ENCODE data around the gene KIRREL1.

Gene KIRREL1

GRCh38 chr1:158035976-158036583 lies 42.6 kb downstream of the KIRREL1 start:
- DNase-seq (ENCODE audit: low read depth in 2 of 2): no peak

GRCh38 chr1:158037008-158037865 lies 43.8 kb downstream of the KIRREL1 start:
- no peak for DNase-seq (ENCODE audit: low read depth in 2 of 2)

DNA sequence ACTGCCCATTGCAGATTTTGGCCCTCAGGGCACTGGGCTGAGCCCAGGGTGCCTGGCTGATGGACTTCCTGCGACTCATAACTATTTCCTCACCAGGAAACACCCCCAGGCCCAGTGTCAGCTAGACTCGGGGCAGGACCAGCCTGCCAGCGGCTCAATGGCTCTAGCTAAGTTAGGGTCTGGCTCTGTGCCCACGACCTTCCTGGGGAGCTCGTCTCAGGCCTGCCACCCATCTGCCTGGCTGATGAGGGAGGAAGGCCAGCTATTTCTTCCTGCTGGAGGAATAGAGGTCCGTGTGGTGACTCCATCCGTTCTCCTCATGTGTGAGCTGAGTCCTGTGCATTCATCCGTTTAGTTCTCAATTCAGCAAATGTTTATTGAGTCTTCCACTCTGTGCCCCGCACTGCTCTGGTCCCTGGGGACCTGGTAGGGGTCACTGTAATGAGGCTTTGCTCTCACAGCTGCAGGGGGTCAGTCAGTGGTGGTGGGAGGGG lies 44.5 kb downstream of the KIRREL1 start:
- DNase-seq (ENCODE audit: low read depth in 2 of 2): no peak

GRCh38 chr1:158038793-158039192 lies 45.3 kb downstream of the KIRREL1 start:
- no peak for DNase-seq (ENCODE audit: low read depth in 2 of 2)

DNA sequence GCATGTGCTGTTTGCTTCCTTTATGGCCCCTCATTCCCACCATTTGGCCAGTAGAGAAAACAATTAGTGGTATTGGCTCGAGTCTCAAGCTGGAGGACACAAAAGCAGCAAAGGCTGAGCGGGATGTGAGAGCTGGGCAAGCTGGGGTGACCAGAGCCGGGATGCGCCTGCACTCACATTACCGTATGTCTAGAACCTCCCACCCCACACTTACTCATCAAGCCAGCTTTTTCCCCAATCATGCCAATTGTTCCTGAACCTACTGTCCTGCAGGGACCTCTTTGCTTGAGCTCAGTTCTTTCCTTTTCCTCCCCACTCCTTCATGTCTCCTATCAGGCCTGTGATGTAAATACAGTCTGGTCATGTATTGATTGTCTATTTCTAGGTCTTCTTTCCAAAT lies 45.9 kb downstream of the KIRREL1 start:
- no peak for DNase-seq (ENCODE audit: low read depth in 2 of 2)

GRCh38 chr1:158040323-158040722 lies 46.9 kb downstream of the KIRREL1 start:
- no peak for DNase-seq (ENCODE audit: low read depth in 2 of 2)

- DNase-seq (ENCODE audit: low read depth in 2 of 2): no peak
These were observed 49.8 kb downstream of the KIRREL1 start for GRCh38 chr1:158043232-158043631.

- no peak for DNase-seq (ENCODE audit: low read depth in 2 of 2)
These were observed 52.2 kb downstream of the KIRREL1 start for GRCh38 chr1:158045639-158046038.

- no peak for DNase-seq (ENCODE audit: low read depth in 2 of 2)
These were observed 53.5 kb downstream of the KIRREL1 start for GRCh38 chr1:158046715-158047510.

GRCh38 chr1:158048371-158049067 lies 55.1 kb downstream of the KIRREL1 start:
- DNase-seq (ENCODE audit: low read depth in 2 of 2): no peak

GRCh38 chr1:158049853-158050252 lies 56.4 kb downstream of the KIRREL1 start:
- no peak for DNase-seq (ENCODE audit: low read depth in 2 of 2)

GRCh38 chr1:158053276-158053675 lies 59.8 kb downstream of the KIRREL1 start:
- DNase-seq (ENCODE audit: low read depth in 2 of 2): no peak

- no peak for DNase-seq (ENCODE audit: low read depth in 2 of 2)
These were observed 61.3 kb downstream of the KIRREL1 start for GRCh38 chr1:158054721-158055120.

DNA sequence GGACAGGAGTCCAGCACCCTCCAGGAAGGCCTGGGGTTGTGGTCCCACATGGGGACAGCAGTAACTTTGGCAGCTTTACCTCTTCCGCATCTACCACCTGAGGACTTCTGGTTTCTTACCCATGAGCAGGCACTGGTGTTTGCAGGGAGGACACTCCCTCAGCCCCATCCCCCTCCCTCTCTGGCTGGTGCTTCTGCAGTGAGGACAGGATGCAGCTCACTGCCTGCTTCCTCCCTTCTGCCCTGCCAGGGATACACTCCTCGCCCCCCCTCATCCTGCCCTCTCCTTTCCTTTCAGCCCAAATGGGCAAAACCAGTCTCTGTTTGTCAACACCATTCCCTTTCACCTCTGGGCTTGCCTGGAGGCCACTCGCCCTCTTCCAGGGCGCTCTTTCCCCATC lies 62.4 kb downstream of the KIRREL1 start:
- no peak for DNase-seq (ENCODE audit: low read depth in 2 of 2)

DNA sequence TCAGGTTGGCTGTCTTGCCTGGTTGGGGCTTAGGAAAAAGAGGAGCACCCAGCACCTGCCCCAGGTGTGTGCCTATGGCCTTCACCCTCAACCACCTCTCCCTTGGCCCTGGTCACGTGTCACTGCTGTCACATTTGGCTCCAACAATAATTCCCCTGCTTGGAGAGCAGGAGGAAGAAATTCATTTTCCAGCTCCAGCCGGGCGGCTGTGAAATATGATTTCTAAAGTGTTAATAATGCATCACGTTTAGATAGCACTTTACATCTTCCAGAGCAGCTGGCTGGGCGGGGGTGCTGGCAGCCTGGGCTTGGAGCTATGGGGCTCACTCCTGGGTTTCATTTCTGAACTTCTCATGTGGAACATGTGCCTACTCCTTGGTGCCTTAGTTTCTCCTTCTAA lies 63.1 kb downstream of the KIRREL1 start:
- no peak for DNase-seq (ENCODE audit: low read depth in 2 of 2)

DNA sequence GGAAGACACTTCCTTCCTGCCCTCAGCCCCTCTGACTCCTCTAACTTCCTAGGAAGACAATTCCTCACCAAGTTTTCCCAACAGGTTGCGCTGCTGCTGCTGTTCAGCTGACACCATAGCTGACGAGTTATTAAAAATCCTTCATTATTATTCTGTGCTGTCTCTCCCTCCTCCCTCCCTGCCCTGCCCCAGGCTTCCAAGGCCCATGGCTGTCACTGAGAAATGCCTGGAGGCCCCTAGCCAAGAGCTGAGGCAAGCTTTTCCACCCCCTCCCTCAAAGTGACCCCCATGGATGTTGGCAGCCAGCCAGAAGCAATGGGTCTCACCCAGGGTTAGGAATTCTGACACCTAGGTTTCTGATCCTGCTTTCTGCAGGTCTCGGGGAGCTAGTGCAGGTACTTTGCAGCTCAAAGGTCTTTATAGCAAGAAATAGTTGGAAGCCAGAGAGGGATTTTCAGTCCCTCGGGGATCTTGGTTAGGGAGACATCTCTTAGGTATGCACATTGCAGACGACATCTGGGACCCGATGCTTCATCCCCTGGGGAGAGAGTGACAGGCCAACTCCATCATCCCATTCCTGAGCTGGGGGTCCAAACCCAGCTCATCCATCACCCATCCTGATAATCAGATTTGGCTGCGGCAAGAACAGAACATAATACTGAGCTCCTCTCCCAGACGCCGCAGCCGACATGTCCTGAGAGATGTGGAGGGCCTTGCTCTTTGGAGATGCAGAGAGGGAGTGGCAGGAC lies 65.0 kb downstream of the KIRREL1 start:
- no peak for DNase-seq (ENCODE audit: low read depth in 2 of 2)

DNA sequence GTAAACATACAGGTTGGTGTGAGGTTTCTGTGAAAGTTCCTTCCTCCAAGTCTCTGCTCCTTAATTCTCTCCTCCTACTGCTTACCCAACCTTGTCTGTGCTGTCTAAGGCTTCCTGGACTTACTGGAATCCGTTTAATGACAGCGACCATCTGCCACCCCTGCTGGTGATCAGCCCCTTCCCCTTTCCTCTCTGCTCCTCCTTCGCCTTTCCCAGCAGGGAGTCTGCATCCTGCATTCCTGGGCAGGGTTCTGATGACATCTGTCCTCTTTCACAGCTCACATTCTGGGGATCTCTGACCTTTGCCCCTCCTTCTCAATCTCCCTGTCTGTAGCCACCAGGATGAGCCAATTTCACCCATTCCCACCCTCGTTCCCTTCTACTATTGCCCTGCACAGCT lies 66.5 kb downstream of the KIRREL1 start:
- no peak for DNase-seq (ENCODE audit: low read depth in 2 of 2)

DNA sequence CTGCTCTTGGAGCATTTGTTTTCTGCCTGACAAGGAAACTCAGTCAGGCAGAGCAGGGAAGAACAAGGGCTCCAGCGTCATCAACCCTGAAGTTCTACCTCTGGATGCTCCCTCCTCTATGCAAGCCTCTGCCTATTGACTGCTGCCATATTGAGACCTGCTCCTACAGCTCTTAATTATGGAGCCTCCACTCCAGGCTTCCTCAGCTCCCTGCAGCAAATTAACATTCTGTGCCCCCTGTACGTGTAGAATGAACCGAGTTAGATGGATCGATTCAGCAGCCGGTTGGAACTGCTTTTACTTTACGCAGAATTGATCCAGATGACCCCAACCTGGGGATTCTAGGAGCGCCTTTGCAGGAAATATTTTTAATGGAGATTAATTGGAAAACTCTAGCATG lies 68.7 kb downstream of the KIRREL1 start:
- no peak for DNase-seq (ENCODE audit: low read depth in 2 of 2)

DNA sequence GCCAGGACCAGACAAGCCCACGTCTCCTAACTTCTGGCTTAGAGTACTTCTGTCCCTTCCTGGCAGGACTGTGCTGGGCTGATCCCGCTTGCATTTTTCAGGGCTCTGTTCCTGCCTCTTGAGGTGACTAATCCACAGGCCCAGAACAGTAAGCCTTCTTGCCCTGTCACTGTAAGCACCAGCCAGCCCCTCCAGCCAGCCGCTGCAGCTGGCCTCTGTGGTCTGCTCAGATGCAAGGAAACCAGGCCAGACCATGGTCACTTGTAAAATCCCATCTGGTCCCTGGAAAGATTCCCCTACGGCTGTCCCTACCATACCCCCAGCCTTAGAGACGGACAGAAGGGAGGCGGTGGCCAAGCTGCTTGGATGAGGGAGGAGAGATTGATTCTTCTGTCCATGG lies 74.2 kb downstream of the KIRREL1 start:
- DNase-seq (ENCODE audit: low read depth in 2 of 2): no peak

GRCh38 chr1:158068918-158069317 lies 75.5 kb downstream of the KIRREL1 start:
- DNase-seq (ENCODE audit: low read depth in 2 of 2): no peak

DNA sequence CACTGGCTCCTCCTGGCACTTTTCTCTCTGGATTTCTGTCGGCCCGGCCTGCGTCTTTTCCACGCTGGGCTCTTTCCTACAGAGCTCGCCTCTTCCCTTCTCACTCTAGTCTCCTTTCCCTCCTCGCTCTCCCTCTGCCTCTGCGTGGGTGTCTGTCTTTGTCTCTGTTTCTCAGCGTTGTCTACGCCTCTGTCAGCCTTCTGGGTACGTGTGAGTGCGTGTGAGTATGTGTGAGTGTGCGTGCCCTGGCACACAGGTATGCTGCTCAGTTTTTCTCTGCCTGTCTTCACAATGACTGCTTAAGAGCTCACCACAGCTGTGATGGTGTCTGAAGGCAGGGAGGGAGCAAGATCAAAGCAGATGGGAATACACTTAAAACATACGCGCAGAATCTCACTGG lies 77.7 kb downstream of the KIRREL1 start:
- DNase-seq (ENCODE audit: low read depth in 2 of 2): no peak

Data from activated CD8-positive, alpha-beta memory T cell treated with anti-CD3 and anti-CD28 coated beads for 4 hours (primary cell).